ENCODE measurements around the gene TMEM176A. TPM values are rescaled to one million over a fixed set of nuclear protein-coding genes. Genes with fewer than 3 reads are reported as not detected.

The TMEM176A gene
- polyA plus RNA-seq, 1 donor from 2014 or later, result not detected

DNA sequence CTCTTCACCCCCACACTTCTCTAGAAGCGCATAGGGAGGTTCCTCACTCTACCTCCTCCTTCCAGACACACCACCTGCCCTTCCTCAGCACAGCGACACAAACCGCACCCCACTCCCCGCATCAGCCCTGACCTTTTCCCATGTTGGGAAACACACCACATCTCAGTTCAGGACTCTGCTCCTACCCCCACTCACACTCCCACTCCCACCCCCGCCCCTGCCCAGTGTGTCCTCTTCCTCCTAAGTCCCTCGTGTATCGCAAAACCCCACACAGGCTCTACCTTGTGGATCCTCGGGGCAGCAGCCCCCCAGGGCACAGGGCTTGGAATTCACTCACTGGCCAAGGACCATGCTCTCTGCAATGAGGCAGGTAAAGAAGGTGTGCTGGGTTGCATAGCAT is 47.5 kb downstream of the TMEM176A start:
- H3K9ac ChIP-seq (ENCODE audit: low read length), result no peak overlapping the region
- H3K9me3 ChIP-seq (ENCODE audit: low read length), result no peaks in the 10 kb centered on the region
- no peaks in the 10 kb centered on the region for H3K9me2 ChIP-seq (ENCODE audit: insufficient read depth, low read length)
- TF ChIP-seq MXI1 (conservative IDR thresholded peaks at IDR 0.05; ENCODE audit: poor library complexity, severe bottlenecking) (no peak), TAF1 (IDR thresholded peaks at IDR 0.05; ENCODE audit: low read depth) (no peak)
- TF ChIP-seq, protein P1, sequence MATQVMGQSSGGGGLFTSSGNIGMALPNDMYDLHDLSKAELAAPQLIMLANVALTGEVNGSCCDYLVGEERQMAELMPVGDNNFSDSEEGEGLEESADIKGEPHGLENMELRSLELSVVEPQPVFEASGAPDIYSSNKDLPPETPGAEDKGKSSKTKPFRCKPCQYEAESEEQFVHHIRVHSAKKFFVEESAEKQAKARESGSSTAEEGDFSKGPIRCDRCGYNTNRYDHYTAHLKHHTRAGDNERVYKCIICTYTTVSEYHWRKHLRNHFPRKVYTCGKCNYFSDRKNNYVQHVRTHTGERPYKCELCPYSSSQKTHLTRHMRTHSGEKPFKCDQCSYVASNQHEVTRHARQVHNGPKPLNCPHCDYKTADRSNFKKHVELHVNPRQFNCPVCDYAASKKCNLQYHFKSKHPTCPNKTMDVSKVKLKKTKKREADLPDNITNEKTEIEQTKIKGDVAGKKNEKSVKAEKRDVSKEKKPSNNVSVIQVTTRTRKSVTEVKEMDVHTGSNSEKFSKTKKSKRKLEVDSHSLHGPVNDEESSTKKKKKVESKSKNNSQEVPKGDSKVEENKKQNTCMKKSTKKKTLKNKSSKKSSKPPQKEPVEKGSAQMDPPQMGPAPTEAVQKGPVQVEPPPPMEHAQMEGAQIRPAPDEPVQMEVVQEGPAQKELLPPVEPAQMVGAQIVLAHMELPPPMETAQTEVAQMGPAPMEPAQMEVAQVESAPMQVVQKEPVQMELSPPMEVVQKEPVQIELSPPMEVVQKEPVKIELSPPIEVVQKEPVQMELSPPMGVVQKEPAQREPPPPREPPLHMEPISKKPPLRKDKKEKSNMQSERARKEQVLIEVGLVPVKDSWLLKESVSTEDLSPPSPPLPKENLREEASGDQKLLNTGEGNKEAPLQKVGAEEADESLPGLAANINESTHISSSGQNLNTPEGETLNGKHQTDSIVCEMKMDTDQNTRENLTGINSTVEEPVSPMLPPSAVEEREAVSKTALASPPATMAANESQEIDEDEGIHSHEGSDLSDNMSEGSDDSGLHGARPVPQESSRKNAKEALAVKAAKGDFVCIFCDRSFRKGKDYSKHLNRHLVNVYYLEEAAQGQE (IDR thresholded peaks at IDR 0.05; ENCODE audit: borderline replicate concordance), result no peak
- H3K36me3 ChIP-seq (ENCODE audit: insufficient read depth, low read length), result no peaks in the 10 kb centered on the region
- H3K79me2 ChIP-seq (replicated peaks; ENCODE audit: insufficient read depth, low read length), result no peaks in the 10 kb centered on the region
- no peak overlapping the region for H3K27ac ChIP-seq (ENCODE audit: low read length)
- no peak overlapping the region for H2AFZ ChIP-seq (ENCODE audit: low read depth, low read length)
- no peaks in the 10 kb centered on the region for H3F3A ChIP-seq (ENCODE audit: insufficient read depth, low read length, poor library complexity, severe bottlenecking)
- no peaks in the 10 kb centered on the region for H3K27me3 ChIP-seq (ENCODE audit: insufficient read depth, low read depth, low read length)
- H3K4me3 ChIP-seq (ENCODE audit: low read length), result no peak overlapping the region
- H3K4me2 ChIP-seq (ENCODE audit: low read length), result no peak overlapping the region
- no peaks in the 10 kb centered on the region for H4K20me1 ChIP-seq (ENCODE audit: insufficient read depth)

DNA sequence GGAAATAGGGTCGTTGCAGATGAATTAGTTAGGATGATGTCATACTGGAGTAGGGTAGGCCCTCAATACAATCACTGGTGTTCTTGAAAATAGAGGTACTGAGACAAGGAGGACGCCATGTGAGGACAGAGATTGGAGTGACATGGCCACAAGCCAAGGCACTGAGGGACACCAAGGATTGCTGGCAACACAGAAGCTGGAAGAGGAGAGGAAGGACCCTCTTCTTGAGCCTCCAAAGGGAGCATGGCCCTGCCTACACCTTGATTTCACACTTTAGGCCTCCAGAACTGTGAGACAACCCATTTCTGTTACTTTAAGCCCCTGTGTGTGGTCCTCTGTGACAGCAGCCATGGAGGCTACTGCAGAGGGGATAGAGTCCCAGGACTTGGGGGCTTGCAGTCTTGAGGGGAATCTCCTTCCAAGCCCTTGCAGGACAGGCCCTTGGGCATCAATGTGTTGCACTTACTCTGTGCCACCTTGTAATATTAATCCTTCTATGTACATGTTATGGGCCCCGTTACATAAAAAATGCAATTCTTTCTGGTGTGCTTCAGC is 48.1 kb downstream of the TMEM176A start:
- Histone ChIP-seq H3F3A (ENCODE audit: insufficient read depth, low read length, poor library complexity, severe bottlenecking) (no peaks in the 10 kb centered on the region), H3K36me3 (ENCODE audit: insufficient read depth, low read length) (no peaks in the 10 kb centered on the region), H2AFZ (ENCODE audit: low read depth, low read length) (no peak overlapping the region), H3K4me3 (ENCODE audit: low read length) (no peak overlapping the region), H3K9ac (ENCODE audit: low read length) (no peak overlapping the region), H3K9me3 (ENCODE audit: low read length) (no peaks in the 10 kb centered on the region), H3K79me2 (replicated peaks; ENCODE audit: insufficient read depth, low read length) (no peaks in the 10 kb centered on the region), H3K27ac (ENCODE audit: low read length) (no peak overlapping the region), H3K4me2 (ENCODE audit: low read length) (no peak overlapping the region), H4K20me1 (ENCODE audit: insufficient read depth) (no peaks in the 10 kb centered on the region), H3K9me2 (ENCODE audit: insufficient read depth, low read length) (no peaks in the 10 kb centered on the region), H3K27me3 (ENCODE audit: insufficient read depth, low read depth, low read length) (no peaks in the 10 kb centered on the region)
- no peak for TF ChIP-seq TAF1 (IDR thresholded peaks at IDR 0.05; ENCODE audit: low read depth)

DNA sequence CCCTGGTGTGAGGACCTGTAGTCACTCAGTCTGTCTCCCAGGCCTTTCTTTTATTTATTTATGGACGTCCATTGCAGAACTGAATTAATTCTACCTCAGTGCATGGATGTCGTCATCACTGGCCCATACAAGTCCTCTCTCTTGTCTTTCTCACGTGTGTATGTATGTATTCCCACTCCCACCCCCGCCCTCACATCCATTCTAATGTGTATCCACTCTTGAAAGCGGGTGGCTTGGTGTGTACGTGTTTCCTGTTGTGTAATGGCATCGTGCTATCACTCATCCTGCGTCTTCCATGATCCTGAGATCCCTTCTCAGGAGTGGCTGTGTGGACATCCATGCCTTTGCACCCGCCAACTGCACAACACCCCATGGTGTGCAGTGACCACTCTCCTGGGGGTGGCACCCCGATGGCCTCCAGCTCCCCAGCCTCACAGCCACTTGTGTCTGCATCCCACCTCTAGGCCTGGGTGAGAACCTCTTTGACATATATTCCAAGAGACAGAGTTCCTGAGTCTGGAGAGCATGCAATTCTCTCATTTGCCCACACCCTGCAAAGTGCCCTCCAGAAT is 48.7 kb downstream of the TMEM176A start:
- no peaks in the 10 kb centered on the region for H3K36me3 ChIP-seq (ENCODE audit: insufficient read depth, low read length)
- H3K9ac ChIP-seq (ENCODE audit: low read length), result no peak overlapping the region
- no peaks in the 10 kb centered on the region for H3K27me3 ChIP-seq (ENCODE audit: insufficient read depth, low read depth, low read length)
- no peak overlapping the region for H2AFZ ChIP-seq (ENCODE audit: low read depth, low read length)
- H3K79me2 ChIP-seq (replicated peaks; ENCODE audit: insufficient read depth, low read length), result no peaks in the 10 kb centered on the region
- H3K9me2 ChIP-seq (ENCODE audit: insufficient read depth, low read length), result no peaks in the 10 kb centered on the region
- no peak for TF ChIP-seq POLR2AphosphoS5 (IDR thresholded peaks at IDR 0.05)
- TF ChIP-seq SMC3 (conservative IDR thresholded peaks at IDR 0.05; ENCODE audit: poor library complexity), result no peak
- TF ChIP-seq RAD21 (conservative IDR thresholded peaks at IDR 0.05), result no peak
- no peak for TF ChIP-seq MXI1 (conservative IDR thresholded peaks at IDR 0.05; ENCODE audit: poor library complexity, severe bottlenecking)
- TF ChIP-seq EZH2 (IDR thresholded peaks at IDR 0.05; ENCODE audit: borderline replicate concordance, insufficient read depth, low read length, poor library complexity, severe bottlenecking), result no peak
- TF ChIP-seq, protein P2, sequence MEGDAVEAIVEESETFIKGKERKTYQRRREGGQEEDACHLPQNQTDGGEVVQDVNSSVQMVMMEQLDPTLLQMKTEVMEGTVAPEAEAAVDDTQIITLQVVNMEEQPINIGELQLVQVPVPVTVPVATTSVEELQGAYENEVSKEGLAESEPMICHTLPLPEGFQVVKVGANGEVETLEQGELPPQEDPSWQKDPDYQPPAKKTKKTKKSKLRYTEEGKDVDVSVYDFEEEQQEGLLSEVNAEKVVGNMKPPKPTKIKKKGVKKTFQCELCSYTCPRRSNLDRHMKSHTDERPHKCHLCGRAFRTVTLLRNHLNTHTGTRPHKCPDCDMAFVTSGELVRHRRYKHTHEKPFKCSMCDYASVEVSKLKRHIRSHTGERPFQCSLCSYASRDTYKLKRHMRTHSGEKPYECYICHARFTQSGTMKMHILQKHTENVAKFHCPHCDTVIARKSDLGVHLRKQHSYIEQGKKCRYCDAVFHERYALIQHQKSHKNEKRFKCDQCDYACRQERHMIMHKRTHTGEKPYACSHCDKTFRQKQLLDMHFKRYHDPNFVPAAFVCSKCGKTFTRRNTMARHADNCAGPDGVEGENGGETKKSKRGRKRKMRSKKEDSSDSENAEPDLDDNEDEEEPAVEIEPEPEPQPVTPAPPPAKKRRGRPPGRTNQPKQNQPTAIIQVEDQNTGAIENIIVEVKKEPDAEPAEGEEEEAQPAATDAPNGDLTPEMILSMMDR (IDR thresholded peaks at IDR 0.05; ENCODE audit: poor library complexity, severe bottlenecking), result no peak
- no peak for TF ChIP-seq TAF1 (IDR thresholded peaks at IDR 0.05; ENCODE audit: low read depth)
- TF ChIP-seq EP300 (conservative IDR thresholded peaks at IDR 0.05; ENCODE audit: poor library complexity, severe bottlenecking), result no peak
- TF ChIP-seq, protein P1 (IDR thresholded peaks at IDR 0.05; ENCODE audit: borderline replicate concordance), result no peak
- H3K4me2 ChIP-seq (ENCODE audit: low read length), result no peak overlapping the region
- no peaks in the 10 kb centered on the region for H3K9me3 ChIP-seq (ENCODE audit: low read length)
- no peaks in the 10 kb centered on the region for H3F3A ChIP-seq (ENCODE audit: insufficient read depth, low read length, poor library complexity, severe bottlenecking)
- H4K20me1 ChIP-seq (ENCODE audit: insufficient read depth), result no peaks in the 10 kb centered on the region
- H3K27ac ChIP-seq (ENCODE audit: low read length), result no peak overlapping the region
- no peak overlapping the region for H3K4me3 ChIP-seq (ENCODE audit: low read length)
